Stimulated activated naive CD8-positive, alpha-beta T cell treated with anti-CD3 and anti-CD28 coated beads, Interleukin-15, Interleukin-2, amounts not matched to agents 100 ng/mL and 50 ng/mL, for 24 hours (primary cell): ENCODE data around the gene C22orf42.
"Not testable (repeated sequence)": the region's sequence is repeated elsewhere in the genome, so short reads cannot be mapped to it uniquely, and the experiment has no call there.

ENCODE experiments used
- H3K27ac Mint-ChIP-seq: one replicate; pipeline ENCODE4 v1.8.0; 2021; ENCODE audit warnings: mild to moderate bottlenecking, mixed read lengths
- H3K27me3 Mint-ChIP-seq: one replicate; pipeline ENCODE4 v1.8.0; 2021; ENCODE audit warnings: mixed read lengths
- H3K36me3 Mint-ChIP-seq: one replicate; pipeline ENCODE4 v1.8.0; 2021; ENCODE audit warnings: low read depth, mixed read lengths
- H3K4me1 Mint-ChIP-seq: one replicate; pipeline ENCODE4 v1.8.0; 2021; ENCODE audit warnings: low read depth, mixed read lengths
- H3K4me3 Mint-ChIP-seq: one replicate; pipeline ENCODE4 v1.8.0; 2021; ENCODE audit warnings: mild to moderate bottlenecking, mixed read lengths
- H3K9me3 Mint-ChIP-seq: one replicate; pipeline ENCODE4 v1.8.0; 2021; ENCODE audit warnings: mixed read lengths

Gene C22orf42

GRCh38 chr22:32154727-32155126 lies 4.4 kb downstream of the C22orf42 start:
- not testable (repeated sequence) for H3K36me3 Mint-ChIP-seq, H3K27ac Mint-ChIP-seq, H3K9me3 Mint-ChIP-seq, H3K27me3 Mint-ChIP-seq, H3K4me1 Mint-ChIP-seq, H3K4me3 Mint-ChIP-seq

- not testable (repeated sequence) for H3K4me3 Mint-ChIP-seq, H3K9me3 Mint-ChIP-seq, H3K27me3 Mint-ChIP-seq, H3K27ac Mint-ChIP-seq, H3K36me3 Mint-ChIP-seq
- H3K4me1 Mint-ChIP-seq = peaks cover 10% of the 10 kb centered on the region
Measured at GRCh38 chr22:32151641-32152040, 7.5 kb downstream of the C22orf42 start.

DNA sequence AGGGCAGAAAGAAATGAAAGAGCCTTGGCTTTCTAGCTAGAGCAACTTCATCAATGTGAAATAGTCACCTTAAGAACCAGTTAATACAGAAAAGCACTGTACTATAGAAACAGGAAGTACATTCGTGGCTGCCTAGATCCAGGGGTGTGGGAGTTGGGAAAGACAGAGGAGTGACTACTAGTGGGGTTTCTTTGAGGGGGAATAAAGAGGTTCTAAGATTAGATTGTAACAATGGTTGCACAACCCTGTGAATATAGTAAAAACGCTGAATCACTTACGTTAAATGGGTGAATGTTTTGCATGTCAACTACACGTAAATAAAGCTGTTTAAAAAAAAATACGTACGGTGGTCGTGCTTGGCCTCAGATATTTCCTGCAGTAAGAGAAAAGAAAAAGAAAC lies 8.5 kb downstream of the C22orf42 start:
- H3K27ac Mint-ChIP-seq, H3K4me3 Mint-ChIP-seq, H3K36me3 Mint-ChIP-seq, H3K27me3 Mint-ChIP-seq, H3K9me3 Mint-ChIP-seq: not testable (repeated sequence)
- peaks cover 10% of the 10 kb centered on the region for H3K4me1 Mint-ChIP-seq

DNA sequence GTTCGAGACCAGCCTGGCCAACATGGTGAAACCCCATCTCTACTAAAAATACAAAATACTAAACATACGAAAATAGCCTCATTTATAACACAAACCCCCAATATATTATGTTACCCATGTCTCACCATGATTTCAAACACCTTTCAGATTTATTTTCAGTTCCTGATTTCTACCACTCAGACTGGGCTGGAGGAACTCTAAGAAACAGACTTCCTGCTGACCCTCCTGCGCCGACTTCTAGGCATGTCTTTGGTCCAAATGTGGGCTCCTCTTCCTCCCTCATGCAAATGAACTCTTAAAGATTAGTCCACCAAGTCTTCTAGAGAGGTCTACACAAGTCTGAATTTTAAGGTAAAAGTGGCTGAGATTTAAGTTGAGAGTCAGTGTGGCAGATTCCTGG lies 10.7 kb downstream of the C22orf42 start:
- Mint-ChIP-seq H3K27ac (peak overlapping the region; percentile 7), H3K4me1 (peaks cover 28% of the 10 kb centered on the region)
- not testable (repeated sequence) for H3K27me3 Mint-ChIP-seq, H3K9me3 Mint-ChIP-seq, H3K4me3 Mint-ChIP-seq, H3K36me3 Mint-ChIP-seq

DNA sequence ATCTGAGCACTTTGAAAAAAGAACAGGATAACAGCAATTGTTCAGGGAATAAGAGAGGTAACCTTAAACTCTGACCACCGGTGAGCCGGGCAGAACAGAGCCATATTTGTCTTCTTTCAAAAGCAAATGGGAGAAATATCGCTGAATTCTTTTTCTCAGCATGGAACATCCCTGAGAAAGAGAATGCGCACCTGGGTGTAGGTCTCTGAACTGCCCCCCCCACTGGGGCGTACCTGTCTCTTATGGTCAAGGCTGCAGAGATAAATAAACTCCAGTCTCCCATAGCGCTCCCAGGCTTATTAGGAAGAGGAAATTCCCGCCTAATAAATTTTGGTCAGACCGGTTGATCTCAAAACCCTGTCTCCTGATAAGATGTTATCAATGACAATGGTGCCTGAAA lies 12.0 kb downstream of the C22orf42 start:
- not testable (repeated sequence) for H3K27ac Mint-ChIP-seq, H3K36me3 Mint-ChIP-seq

GRCh38 chr22:32144496-32145274 lies 14.4 kb downstream of the C22orf42 start:
- Mint-ChIP-seq H3K4me1 (peaks cover 45% of the 10 kb centered on the region), H3K9me3 (peaks cover 7% of the 10 kb centered on the region), H3K27me3 (no peaks in the 10 kb centered on the region), H3K36me3 (peaks cover 7% of the 10 kb centered on the region), H3K4me3 (no peak overlapping the region), H3K27ac (no peak overlapping the region)

More for the DNA sequence above, 12.0 kb downstream of the C22orf42 start:
- H3K4me1 Mint-ChIP-seq = peaks cover 37% of the 10 kb centered on the region
- H3K27me3 Mint-ChIP-seq, H3K9me3 Mint-ChIP-seq, H3K4me3 Mint-ChIP-seq: not testable (repeated sequence)

DNA sequence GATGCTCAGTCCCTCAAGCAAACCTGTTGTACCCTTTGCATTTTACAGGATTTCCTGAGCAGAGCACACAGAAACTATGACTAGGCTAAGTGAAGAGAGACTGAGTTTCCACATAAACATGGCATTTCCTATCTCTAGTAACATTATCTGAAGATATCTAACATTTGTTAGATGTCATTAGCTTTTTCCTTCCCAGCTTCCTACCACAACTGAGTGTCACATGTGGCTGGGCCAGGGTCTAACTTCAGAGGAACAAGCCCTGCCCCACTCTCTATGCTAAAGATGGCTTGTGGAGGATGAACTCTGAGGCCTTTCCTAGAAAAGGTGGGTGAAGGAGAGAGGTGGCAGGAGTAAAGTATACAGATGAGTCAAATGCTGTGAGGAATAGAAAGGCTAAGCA lies 16.5 kb downstream of the C22orf42 start:
- Mint-ChIP-seq H3K4me1 (peaks cover 49% of the 10 kb centered on the region), H3K27me3 (no peaks in the 10 kb centered on the region), H3K4me3 (no peak overlapping the region), H3K27ac (peak overlapping the region; percentile 81), H3K9me3 (peaks cover 7% of the 10 kb centered on the region), H3K36me3 (peaks cover 4% of the 10 kb centered on the region)

GRCh38 chr22:32140688-32141087 lies 18.4 kb downstream of the C22orf42 start:
- peaks cover 55% of the 10 kb centered on the region for H3K4me1 Mint-ChIP-seq
- not testable (repeated sequence) for H3K36me3 Mint-ChIP-seq, H3K4me3 Mint-ChIP-seq, H3K9me3 Mint-ChIP-seq, H3K27me3 Mint-ChIP-seq, H3K27ac Mint-ChIP-seq

GRCh38 chr22:32138576-32138975 lies 20.5 kb downstream of the C22orf42 start:
- H3K27me3 Mint-ChIP-seq, H3K36me3 Mint-ChIP-seq, H3K9me3 Mint-ChIP-seq, H3K27ac Mint-ChIP-seq: not testable (repeated sequence)
- H3K4me3 Mint-ChIP-seq = peak overlapping the region; percentile 79
- peaks cover 42% of the 10 kb centered on the region for H3K4me1 Mint-ChIP-seq

DNA sequence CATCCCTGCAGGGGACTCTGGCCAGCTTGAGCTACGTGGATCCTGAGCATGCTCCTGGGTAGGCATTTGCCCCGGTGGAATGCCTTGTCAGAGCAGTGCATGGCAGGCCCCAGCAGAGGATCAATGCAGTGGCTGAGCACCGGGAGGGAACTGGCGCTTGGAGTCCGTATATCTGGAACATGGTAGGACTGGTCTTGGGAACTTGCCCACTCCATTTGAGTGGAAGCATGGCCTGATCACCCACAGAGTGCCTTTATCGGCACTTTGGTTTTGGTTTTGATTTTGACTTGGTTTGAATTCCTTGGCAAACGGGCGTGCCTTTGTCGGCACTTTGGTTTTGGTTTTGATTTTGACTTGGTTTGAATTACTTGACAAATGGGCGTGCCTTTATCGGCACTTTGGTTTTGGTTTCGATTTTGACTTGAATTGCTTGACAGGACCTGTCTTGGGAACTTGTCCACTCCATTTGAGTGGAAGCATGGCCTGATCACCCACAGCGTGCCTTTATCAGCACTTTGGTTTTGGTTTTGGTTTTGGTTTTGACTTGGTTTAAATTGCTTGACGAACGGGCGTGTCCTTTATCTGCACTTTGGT lies 21.3 kb downstream of the C22orf42 start:
- not testable (repeated sequence) for H3K36me3 Mint-ChIP-seq, H3K27me3 Mint-ChIP-seq, H3K9me3 Mint-ChIP-seq
- Mint-ChIP-seq H3K27ac (peak overlapping the region; percentile 84), H3K4me3 (peak overlapping the region; percentile 79), H3K4me1 (peaks cover 34% of the 10 kb centered on the region)

DNA sequence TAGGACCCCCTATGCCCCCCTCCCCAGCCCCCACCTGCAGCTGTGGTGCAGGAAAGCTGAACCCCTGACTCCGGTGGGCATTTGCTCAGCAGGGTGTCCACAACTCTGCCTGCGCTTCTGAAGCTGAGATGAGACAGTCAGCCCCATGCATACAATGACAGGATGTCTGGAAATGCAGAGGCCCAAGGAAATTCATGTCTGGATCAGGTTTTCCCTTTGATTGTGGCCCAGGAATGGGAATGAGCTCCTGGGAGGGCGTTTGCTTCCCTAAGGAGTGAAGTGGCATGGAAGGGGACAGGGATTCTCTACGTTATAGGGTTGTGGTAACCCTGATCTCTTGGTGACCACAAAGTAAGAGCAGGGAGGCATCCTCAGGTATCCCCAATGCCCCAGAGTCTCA lies 22.2 kb downstream of the C22orf42 start:
- not testable (repeated sequence) for H3K27me3 Mint-ChIP-seq, H3K27ac Mint-ChIP-seq, H3K4me3 Mint-ChIP-seq, H3K36me3 Mint-ChIP-seq, H3K9me3 Mint-ChIP-seq
- peaks cover 25% of the 10 kb centered on the region for H3K4me1 Mint-ChIP-seq

DNA sequence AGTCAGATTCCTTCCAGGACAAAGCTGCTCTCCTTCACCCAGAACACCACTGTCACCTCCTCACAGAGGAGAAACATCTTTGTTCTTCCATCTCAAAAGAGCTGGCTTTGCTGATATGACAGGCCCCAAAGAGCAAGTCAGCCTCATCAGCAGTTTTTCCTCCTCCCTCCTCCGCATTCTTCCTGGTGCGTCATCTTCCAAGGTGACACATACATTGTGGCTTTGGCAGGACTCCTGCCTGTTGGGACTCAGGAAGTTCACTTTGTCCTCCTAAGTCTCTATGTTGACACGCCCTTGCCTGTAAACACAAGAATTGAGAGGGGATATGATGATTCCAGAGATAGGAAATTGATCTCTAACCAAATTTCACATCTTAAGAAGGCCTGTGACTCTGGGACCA lies 23.1 kb downstream of the C22orf42 start:
- H3K27me3 Mint-ChIP-seq, H3K4me3 Mint-ChIP-seq, H3K36me3 Mint-ChIP-seq, H3K9me3 Mint-ChIP-seq: not testable (repeated sequence)
- H3K27ac Mint-ChIP-seq = peak overlapping the region; percentile 55
- H3K4me1 Mint-ChIP-seq = peaks cover 18% of the 10 kb centered on the region

DNA sequence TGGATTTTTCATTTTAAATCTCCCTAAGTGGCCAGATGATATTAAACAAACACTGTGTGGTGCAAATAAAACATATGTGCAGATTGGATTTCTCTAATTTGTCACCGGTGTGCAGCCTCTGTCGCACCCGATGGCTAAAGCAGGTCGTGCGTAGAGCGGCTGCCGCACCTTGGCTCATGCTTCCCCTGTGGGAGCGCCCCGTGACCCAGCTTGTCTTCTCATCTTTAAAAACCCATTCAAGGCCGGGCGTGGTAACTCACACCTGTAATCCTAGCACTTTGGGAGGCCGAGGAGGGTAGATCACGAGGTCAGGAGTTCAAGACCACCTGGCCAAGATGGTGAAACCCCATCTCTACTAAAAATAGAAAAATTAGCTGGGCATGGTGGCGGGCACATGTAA lies 24.3 kb downstream of the C22orf42 start:
- not testable (repeated sequence) for H3K27me3 Mint-ChIP-seq, H3K36me3 Mint-ChIP-seq, H3K9me3 Mint-ChIP-seq, H3K27ac Mint-ChIP-seq, H3K4me3 Mint-ChIP-seq
- peaks cover 16% of the 10 kb centered on the region for H3K4me1 Mint-ChIP-seq

DNA sequence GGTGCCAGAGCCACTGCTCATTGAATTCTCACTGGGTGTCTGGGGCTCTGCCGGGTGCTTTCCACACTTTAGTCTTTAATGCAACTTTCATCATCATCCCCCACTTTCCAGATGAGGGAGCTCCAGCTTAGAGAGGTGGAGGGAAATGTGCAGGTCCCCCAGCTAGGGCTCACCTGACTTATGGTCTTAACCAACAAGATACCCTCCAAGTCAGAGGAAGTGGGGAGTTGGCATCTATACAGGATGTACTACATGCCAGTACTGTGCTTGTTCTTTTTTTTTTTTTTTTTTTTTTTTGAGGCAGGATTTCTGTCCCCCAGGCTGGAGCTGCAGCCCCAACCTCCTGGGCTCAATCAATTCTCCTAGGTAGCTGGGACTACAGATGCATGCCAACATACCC lies 26.3 kb downstream of the C22orf42 start:
- Mint-ChIP-seq H3K27me3 (no peaks in the 10 kb centered on the region), H3K4me3 (no peak overlapping the region), H3K27ac (no peak overlapping the region), H3K36me3 (no peaks in the 10 kb centered on the region), H3K4me1 (peaks cover 10% of the 10 kb centered on the region), H3K9me3 (no peaks in the 10 kb centered on the region)

DNA sequence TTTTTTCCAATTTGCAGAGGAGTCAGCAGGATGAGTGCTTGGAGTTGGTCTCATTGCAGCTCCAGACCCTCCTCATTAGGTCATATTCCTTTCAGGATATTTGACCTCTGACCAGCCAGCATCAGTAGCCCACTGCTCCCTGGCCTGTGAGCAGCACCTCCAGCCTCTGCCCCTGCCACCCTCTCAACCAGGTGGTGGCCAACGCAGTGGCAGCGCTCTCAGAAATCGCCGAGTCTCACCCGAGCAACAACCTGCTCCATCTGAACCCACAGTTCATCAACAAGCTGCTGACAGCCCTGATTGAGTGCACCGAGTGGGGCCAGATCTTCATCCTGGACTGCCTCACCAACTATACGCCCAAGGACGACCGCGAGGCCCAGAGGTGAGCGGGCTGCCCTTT lies 27.0 kb downstream of the C22orf42 start:
- H3K27me3 Mint-ChIP-seq = no peaks in the 10 kb centered on the region
- no peaks in the 10 kb centered on the region for H3K36me3 Mint-ChIP-seq
- peaks cover 3% of the 10 kb centered on the region for H3K4me1 Mint-ChIP-seq
- no peak overlapping the region for H3K27ac Mint-ChIP-seq
- no peaks in the 10 kb centered on the region for H3K9me3 Mint-ChIP-seq
- H3K4me3 Mint-ChIP-seq = no peak overlapping the region

DNA sequence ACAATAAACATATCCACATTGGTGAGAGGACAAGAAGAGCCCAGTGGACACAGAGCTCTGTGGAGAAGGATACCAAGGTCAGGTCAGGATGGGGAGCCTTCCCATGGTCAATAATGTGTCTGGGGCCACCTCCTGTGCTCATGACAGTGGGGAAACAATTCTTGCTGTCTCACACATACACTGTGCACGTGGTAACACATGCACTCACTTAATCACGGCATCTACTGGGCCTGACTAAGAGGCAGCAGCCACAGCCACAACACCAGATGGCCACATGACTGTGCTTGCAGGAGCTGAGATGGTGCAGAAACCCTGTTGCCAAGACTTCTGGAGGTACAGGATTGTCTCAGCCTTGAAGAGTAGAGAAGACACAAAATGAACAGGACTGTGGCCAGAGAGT lies 28.6 kb downstream of the C22orf42 start:
- Mint-ChIP-seq H3K27me3 (no peaks in the 10 kb centered on the region), H3K36me3 (no peaks in the 10 kb centered on the region), H3K4me1 (peaks cover 3% of the 10 kb centered on the region), H3K27ac (no peak overlapping the region), H3K4me3 (no peak overlapping the region), H3K9me3 (no peaks in the 10 kb centered on the region)
